Inferior parietal cortex (tissue), 1 donor: ENCODE measurements around the gene IRF8.
"Not testable (repeated sequence)": the region's sequence is repeated elsewhere in the genome, so short reads cannot be mapped to it uniquely, and the experiment has no call there.

Source experiments
- DNase-seq: peaks from one replicate; pipeline ENCODE4 v3.0.0-alpha.2; 2016; ENCODE audit errors: extremely low spot score

The IRF8 gene, protein sequence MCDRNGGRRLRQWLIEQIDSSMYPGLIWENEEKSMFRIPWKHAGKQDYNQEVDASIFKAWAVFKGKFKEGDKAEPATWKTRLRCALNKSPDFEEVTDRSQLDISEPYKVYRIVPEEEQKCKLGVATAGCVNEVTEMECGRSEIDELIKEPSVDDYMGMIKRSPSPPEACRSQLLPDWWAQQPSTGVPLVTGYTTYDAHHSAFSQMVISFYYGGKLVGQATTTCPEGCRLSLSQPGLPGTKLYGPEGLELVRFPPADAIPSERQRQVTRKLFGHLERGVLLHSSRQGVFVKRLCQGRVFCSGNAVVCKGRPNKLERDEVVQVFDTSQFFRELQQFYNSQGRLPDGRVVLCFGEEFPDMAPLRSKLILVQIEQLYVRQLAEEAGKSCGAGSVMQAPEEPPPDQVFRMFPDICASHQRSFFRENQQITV

DNA sequence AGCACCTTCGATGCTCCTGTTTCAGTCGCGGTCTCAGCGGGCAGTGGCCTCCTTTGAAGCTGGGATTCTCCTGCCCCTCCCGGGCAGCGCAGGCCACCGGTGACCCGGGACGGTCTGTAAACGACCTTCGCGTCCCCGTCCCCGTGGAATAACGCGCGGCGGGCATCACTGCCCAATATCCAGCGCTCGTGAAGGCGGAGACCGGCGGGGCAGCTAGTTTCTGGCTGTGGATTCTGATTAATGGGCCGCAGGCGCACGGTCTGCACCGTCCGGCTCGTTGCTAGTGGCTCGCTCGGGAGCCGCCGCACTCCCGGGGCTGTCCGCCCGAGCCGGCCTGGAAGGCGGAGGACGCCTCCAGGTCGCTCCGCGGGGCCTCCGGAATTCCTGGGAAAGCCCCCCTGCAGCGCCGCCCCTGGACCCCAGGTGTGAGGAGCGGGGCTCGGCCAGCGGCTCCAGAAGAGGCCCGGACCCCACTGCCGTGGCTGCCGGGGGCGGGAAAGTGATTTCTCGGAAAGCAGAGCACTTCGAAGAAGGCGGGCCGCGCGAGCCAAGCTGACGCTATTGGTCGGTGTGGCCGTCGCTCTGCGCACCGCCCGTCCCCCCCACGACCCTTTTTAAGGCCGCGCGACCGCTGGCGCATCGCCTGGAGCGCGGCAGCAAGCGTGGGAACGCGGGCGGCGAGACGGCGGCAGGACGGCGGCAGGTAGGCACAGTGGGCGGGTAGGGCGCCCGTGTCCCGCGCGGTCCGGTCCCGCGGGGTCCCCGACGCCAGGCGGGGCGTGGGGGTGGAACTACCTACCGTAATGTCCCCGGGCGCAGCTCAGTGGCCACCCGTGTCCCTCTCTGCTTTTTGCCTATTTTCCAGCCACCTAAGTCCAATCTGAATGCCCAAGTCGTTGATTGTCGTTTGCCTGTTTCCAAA, at the start of gene IRF8:
Gene IRF8 (plus strand): TSS at position 642 of the 922 bp plus-strand sequence. CDS start 3,854 bp downstream, outside the sequence.
- no peak for DNase-seq

DNA sequence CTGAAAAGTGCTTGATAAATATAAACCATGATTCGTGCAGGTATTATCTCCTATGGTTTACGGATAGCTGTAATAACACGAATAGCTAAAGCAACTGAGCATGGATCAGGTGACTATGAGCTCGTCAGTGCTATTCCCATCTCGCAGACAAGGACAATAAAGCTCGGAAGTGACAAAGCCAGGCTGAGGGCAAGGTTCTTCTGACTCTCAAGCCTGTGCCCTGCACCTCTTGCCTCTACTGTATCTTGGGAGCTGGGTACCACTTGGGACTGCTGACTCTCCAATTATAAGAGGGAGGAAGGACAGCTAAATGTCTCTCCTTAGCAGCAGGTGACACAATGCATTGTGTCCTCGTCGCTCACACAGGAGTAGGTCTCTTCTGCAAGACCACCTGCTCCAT, 49.6 kb upstream of the IRF8 start:
- no peak for DNase-seq

GRCh38 chr16:85850344-85850880, 48.5 kb upstream of the IRF8 start:
- DNase-seq, result no peak

DNA sequence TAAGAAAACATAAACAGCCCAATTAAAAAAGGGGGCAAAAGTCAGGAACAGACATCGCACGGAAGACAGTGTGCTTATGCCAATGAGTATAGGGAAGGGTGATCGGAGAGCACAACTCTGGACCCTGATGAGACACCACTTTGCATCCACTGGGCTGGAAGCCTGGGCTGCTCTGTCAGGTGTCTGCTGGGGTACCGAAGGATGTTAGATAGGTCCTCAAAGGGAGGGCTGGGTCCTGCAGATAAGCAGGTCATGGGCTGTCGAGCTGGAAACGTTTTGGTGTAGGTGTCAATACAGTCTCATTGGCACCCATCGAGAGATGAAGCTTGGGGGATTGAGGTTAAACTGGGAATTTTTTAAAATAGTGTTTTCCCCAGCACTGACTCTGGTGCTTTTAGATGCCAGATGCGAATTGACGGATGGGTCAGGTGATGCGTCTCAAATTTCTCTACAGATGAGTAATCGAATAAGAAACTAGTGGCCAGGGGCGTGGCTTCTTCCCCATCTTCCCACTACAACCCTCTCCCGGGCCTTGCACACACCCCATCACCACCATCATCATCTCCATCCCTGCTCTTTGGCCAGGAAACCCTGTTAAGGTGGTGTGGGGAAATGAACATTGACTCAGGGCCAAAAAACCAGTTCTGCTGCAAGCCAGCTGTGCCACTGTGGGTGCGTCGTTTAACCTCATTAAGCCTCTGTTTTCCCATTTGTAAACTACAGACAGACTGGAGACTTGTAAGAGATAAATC, 47.8 kb upstream of the IRF8 start:
- no peak for DNase-seq

DNA sequence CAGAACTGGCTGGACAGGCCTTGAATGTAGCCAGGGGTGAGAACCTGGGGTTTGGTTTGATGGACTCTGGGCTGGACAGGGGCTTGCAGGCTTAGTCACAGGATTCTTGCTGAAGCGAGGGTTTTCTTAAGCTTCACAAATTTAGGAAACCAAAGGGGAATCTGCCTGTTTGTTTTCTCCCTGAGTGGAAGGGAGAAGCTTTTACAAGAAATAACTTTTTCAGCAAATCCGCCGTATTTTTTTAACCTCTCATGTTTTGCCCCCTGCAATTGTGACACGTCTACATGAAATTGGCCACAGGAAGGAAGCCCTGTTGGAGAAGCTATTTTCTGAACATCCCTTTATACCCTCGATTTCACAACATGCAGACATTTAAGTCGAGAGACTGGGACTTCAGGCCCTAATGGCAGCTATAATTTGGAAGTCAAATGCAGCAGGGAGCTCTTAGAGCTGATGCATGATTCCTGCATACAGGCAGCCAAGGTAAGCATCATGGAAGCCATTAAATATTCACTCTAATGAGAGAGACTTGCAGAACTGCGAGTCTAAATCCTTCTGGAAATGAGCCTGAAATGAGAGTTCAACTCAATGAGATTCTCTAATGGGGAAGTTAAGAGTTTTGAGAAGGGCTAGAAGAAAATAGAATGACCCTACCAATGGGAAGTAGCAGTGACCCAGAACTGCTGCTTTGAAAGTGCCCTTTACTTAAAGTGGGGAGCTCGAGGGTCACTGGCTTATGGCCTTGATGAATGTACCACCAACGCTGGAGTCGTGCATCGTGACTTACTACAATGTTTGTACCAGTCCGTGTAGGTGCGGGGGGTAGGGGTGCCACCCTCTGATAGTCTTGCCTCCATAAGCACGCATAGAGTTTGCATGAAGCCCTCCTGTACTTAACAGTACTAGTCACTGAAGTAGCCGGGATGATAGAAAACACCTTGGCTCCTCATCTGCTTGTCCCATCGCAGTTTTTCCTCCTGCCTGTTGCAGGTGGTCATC, 45.1 kb upstream of the IRF8 start:
- DNase-seq, result no peak

DNA sequence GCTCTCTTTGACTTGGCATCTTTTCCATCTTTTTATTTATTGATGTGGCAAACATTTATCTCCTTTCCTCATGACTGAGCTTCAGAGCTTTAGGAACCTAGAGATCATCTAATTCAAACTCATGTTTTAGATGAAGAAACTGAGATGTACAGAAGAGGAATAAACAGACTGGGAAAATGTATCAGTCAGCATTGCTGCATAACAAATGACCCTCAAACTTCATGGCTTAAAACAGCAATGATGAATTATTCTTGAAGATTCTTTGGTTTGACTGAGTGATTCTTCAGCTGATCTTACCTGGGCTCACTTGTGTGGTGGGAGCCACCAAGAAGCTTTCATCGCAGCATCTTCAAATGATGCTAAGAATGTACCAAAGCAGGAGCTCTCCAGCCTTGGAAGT, 44.0 kb upstream of the IRF8 start:
- DNase-seq, result no peak

- no peak for DNase-seq
Measured at GRCh38 chr16:85856079-85856478, 42.9 kb upstream of the IRF8 start.

DNA sequence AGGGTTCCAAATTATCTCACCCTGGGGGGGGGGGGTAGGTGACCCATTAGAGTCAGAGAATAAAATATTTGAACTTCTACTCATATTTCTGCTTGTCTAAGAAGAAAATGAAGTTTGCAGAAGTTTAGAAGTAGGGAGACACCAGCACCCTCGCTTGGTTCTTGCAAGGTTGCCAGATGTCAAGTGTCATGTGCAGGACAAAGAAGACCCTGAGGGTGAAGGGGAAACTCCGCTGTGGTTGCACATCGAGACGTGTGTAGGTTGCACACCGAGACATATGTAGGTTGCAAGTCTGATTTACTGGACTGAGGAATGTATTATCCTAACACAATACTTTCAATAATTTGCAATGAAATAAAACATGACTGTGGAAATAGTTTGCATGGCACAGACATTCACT, 42.4 kb upstream of the IRF8 start:
- DNase-seq, result no peak

DNA sequence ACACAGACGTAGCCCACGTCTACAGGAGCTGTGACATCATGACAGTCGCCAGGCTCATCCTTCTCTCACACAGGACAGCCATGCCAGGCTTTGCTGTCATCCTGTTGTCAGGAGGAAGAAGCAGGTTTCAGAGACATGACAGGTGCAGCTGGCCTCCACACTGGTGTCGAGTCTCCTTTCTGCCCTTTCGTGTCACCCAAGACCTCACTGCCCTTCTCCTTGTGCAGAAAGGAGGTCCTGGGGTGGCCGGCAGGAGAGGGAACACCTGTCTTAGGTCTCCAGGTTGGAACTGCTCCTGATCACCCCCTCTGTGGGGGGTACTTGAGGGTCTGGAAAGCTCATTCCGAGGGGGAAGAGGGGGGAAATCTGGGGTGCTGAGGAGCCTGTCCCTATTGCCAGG, 41.6 kb upstream of the IRF8 start:
- DNase-seq, result no peak

GRCh38 chr16:85858571-85858970, 40.4 kb upstream of the IRF8 start:
- not testable (repeated sequence) for DNase-seq

- DNase-seq, result no peak
Measured at GRCh38 chr16:85858984-85859817, 39.8 kb upstream of the IRF8 start.

DNA sequence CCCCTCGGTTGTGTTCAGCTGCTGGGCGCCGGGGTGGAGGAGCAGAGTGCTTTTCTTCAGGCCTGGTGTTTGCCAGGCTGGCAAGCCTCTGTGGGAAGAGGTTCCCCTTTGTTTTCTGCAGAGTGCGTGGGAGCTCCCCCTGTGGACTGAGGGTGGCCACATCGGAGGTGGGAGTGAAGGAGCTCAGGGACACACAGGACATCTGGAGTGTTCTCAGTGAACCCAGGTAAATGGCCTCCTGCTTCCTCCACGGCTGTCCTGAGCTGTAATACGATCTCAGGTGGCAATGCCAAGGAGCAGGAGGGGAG, 39.2 kb upstream of the IRF8 start:
- DNase-seq, result no peak

DNA sequence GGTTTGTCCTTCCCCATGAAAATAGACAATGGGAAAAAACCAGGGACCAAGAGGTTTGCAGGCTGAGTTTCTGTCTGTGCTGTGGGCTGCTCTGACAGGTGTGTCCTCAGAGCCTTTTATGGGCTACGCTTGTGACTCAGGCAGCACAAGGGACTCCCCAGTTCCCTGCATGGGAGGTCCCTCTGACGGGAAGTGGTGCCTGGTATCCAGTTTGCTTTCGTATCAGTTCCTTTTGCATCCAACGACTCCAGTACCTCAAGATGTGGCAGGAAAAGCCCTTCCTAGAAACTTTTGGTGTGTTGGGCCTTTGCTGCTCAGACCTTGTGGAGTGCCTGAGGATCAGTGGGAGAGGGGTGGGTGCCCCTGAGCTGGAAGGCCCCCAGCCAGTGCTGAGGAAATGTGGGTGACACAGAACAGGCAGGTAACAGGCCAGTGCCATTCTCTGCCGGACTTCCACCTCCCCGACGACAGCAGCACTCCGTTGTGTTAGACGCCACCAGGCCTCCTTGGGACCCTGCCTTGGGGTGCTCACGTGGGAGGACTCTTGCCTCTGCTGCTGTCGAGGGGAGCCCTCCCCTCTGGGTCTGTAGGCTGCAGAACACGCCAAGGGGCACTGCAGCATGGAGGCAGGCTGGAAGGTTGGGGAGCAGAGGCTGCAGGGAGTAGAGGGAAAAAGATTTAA, 38.4 kb upstream of the IRF8 start:
- DNase-seq, result no peak

- DNase-seq, result no peak
Measured at GRCh38 chr16:85861095-85861825, 37.7 kb upstream of the IRF8 start.

DNA sequence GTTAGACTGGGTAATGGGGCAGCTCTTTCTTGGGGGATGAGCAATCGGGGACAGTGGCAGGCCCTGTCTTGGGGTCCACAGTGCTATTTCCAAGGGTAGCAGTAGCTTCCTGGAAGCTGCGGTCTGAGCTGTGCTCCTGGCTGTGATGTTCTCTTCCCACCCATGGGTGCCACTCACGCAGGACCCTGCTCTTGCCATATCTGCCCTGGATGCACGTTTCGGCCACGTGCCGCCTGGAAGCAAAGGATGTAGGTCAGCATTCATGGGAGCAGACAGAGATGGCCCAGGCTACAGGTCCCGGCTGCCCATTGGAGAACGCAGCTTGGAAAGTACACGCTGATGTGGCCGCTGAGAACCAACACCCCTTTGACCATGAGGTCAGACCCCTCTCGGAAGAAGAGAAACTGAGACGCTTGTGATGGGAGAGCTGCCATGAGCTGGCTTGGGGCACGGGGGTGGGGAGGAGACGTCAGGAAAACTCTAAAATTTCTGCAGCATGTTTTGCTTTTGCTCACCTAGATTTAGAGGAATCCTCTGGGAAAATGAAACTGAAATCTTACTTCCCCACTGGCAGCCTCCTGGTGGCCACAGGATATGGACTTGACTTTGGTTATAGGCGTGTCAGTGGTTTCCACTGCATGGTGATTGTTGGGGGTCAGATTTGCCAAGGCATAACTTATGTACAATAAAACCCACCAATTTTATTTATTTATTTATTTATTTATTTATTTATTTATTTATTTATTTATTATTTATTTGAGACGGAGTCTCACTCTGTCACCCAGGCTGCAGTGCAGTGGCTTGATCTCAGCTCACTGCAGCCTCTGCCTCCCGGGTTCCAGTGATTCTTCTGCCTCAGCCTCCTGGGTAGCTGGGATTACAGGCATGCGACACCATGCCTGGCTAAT, 36.2 kb upstream of the IRF8 start:
- no peak for DNase-seq

GRCh38 chr16:85863384-85863774, 35.6 kb upstream of the IRF8 start:
- DNase-seq, result no peak

GRCh38 chr16:85864965-85865364, 34.0 kb upstream of the IRF8 start:
- no peak for DNase-seq
